H1 (cell line): Measurements from ENCODE around the gene ALDH1A2.

Experiments used
- BRCA1 ChIP-seq: IDR thresholded peaks from 2 replicates; pipeline ENCODE4 v1.6.1; 2012; ENCODE audit warnings: low read depth, low read length, improper control_type of control experiment
- CTCF ChIP-seq, 3 experiments: IDR thresholded peaks; 1 replicate in 2 of 3; 2 replicates in 1 of 3; pipeline versions ENCODE4 v1.5.1 to v1.6.1; 2011; ENCODE audit warnings: low read length in 3 of 3, mild to moderate bottlenecking in 3 of 3, inconsistent platforms in 2 of 3, low read depth in 1 of 3, moderate library complexity in 1 of 3; ENCODE audit not compliant: insufficient read depth in 1 of 3; ENCODE audit errors: control extremely low read depth in 1 of 3
- SIN3A ChIP-seq, 2 experiments: IDR thresholded peaks in 1 of 2; conservative IDR thresholded peaks in 1 of 2; 2 replicates each; pipeline ENCODE4 v1.6.1; 2011 to 2012; ENCODE audit warnings: low read length in 2 of 2, improper control_type of control experiment in 1 of 2, low read depth in 1 of 2, mild to moderate bottlenecking in 1 of 2
- USF2 ChIP-seq: IDR thresholded peaks from 2 replicates; pipeline ENCODE4 v1.6.1; 2011; ENCODE audit warnings: low read length, improper control_type of control experiment

- no peak for TF ChIP-seq USF2
- no peak for TF ChIP-seq CTCF (IDR thresholded peaks at IDR 0.05; ENCODE audit: control extremely low read depth in 1 of 3, insufficient read depth in 1 of 3, low read depth in 1 of 3, low read length in 3 of 3)
- TF ChIP-seq BRCA1: no peak
- TF ChIP-seq SIN3A (conservative IDR thresholded peaks at IDR 0.05 in 1 of 2, IDR thresholded peaks at IDR 0.05 in 1 of 2; ENCODE audit: low read depth in 1 of 2, low read length in 2 of 2): no peak
Measured at GRCh38 chr15:57943171-57943570, 122.3 kb downstream of the ALDH1A2 start.
